ENCODE results near the gene MID1IP1.

Gene MID1IP1, protein sequence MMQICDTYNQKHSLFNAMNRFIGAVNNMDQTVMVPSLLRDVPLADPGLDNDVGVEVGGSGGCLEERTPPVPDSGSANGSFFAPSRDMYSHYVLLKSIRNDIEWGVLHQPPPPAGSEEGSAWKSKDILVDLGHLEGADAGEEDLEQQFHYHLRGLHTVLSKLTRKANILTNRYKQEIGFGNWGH

DNA sequence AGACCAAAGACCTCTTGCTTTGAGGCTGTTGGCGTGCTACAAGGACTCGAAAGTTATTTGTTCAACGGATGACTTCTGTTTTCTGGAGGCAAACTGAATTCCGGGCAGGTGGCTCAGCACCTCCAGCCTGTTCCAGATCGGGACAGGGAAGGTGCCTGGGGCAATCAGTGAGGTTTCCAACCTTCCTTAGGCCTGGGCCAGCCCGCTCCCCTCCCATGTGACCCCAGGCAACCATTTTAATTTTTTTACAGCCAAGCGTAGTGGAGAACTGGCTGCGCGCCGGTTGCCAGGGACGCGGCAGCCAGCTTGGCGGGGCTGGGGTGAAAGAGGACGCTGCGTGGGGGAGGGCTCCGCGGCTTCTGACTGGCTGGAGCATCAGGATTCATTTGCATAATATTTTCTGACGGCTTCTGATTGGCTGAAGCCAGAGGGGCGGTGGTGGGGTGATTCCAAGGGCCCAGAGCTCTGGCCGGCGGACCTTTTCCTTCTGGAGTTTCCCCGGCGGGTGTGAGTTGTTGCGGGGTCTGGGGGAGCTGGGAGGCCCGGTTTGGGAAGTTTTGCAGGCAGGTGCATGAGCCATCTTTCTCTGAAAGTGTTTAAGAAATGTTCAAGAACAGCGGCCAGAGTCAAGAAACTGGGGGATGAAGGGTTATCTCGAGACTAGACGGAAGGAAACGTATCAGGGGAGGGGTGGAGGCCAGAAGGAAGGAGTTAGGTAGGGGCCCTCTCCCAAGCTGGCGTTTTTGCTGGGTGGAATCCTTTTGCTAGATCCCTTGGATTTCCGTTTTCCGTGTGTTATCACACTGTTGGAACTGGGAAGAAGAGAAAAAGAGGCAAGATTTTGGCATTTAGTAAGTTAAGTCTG is at the start of gene MID1IP1:
MID1IP1 (plus strand) TSS at position 479 of the 865 bp plus-strand sequence. CDS start 3,488 bp downstream, outside the sequence.
- no peaks in the 10 kb centered on the region for H4K20me1 ChIP-seq (ENCODE audit: control insufficient read depth, insufficient read depth, low read depth, low read length)
- H3K4me2 ChIP-seq (ENCODE audit: low read length): no peak within 1 kb of the TSS
- H3K9me3 ChIP-seq (ENCODE audit: control insufficient read depth, insufficient read depth, low read length): peaks cover 4% of the 10 kb centered on the region; the same call in 1 of the 2 replicates
- H3F3A ChIP-seq (ENCODE audit: control insufficient read depth, insufficient read depth): no peaks in the 10 kb centered on the region
- H3K27me3 ChIP-seq (ENCODE audit: control insufficient read depth, low read length): no peaks in the 10 kb centered on the region
- H3K4me1 ChIP-seq (ENCODE audit: control insufficient read depth, low read length): 0 out of 2 replicates have a peak, but pooled peaks cover 3% of the 10 kb centered on the region
- H3K79me2 ChIP-seq (ENCODE audit: control insufficient read depth, low read length): no peaks in the 10 kb centered on the region
- no peak for TF ChIP-seq EZH2phosphoT487 (IDR thresholded peaks at IDR 0.05; ENCODE audit: borderline replicate concordance, low read length)
- TF ChIP-seq, protein P1, sequence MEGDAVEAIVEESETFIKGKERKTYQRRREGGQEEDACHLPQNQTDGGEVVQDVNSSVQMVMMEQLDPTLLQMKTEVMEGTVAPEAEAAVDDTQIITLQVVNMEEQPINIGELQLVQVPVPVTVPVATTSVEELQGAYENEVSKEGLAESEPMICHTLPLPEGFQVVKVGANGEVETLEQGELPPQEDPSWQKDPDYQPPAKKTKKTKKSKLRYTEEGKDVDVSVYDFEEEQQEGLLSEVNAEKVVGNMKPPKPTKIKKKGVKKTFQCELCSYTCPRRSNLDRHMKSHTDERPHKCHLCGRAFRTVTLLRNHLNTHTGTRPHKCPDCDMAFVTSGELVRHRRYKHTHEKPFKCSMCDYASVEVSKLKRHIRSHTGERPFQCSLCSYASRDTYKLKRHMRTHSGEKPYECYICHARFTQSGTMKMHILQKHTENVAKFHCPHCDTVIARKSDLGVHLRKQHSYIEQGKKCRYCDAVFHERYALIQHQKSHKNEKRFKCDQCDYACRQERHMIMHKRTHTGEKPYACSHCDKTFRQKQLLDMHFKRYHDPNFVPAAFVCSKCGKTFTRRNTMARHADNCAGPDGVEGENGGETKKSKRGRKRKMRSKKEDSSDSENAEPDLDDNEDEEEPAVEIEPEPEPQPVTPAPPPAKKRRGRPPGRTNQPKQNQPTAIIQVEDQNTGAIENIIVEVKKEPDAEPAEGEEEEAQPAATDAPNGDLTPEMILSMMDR (IDR thresholded peaks at IDR 0.05; ENCODE audit: low read depth, low read length, poor library complexity, severe bottlenecking): no peak
- no peak within 1 kb of the TSS for H3K27ac ChIP-seq (ENCODE audit: low read depth, low read length)
- H3K4me3 ChIP-seq (ENCODE audit: low read length): no peak within 1 kb of the TSS
- H3K9me2 ChIP-seq (replicated peaks; ENCODE audit: control insufficient read depth, low read length): no peaks in the 10 kb centered on the region
- no peaks in the 10 kb centered on the region for H3K36me3 ChIP-seq (ENCODE audit: control insufficient read depth, low read length)

DNA sequence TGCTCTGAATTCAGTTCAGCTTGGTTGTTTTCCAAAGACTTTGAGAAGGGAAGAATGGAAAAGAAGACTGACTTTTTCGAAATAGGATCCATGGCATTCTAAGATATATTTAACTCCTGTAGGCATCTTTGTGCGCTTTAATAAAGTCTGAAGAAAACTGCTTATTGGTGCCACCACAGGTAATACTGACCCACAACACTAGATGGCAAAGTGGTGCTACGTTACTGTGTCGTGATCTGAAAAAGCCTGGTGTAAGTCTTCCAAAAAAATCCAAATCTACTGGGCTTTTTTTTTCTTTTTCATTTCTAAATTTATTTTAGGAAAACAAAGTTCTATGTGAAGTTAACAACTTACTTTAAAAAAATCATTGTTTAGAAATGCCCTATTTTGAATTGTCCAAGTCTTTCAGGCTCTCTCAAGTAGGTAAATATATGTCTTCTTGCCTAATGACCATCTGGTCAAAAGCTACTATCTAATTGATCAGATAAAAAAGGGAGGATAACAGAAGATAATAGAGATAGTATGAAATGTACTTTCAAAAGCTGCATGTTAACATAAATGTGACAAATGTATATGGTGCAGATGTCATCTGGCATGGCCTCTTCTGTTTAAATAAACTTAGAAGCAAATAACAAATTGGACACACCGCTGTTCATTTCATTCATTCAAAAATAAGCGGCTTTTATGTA is 47.0 kb upstream of the MID1IP1 start:
- no peaks in the 10 kb centered on the region for H3K27me3 ChIP-seq (ENCODE audit: control insufficient read depth, low read length)
- H3K27ac ChIP-seq (ENCODE audit: low read depth, low read length): no peak overlapping the region
- H3K36me3 ChIP-seq (ENCODE audit: control insufficient read depth, low read length): no peaks in the 10 kb centered on the region
- no peaks in the 10 kb centered on the region for H3K79me2 ChIP-seq (ENCODE audit: control insufficient read depth, low read length)
- no peak overlapping the region for H3K4me2 ChIP-seq (ENCODE audit: low read length)
- no peaks in the 10 kb centered on the region for H4K20me1 ChIP-seq (ENCODE audit: control insufficient read depth, insufficient read depth, low read depth, low read length)
- H3K4me1 ChIP-seq (ENCODE audit: control insufficient read depth, low read length): no peaks in the 10 kb centered on the region
- no peaks in the 10 kb centered on the region for H3F3A ChIP-seq (ENCODE audit: control insufficient read depth, insufficient read depth)
- no peak for TF ChIP-seq EZH2phosphoT487 (IDR thresholded peaks at IDR 0.05; ENCODE audit: borderline replicate concordance, low read length)
- TF ChIP-seq, protein P1 (IDR thresholded peaks at IDR 0.05; ENCODE audit: low read depth, low read length, poor library complexity, severe bottlenecking): peak; percentile 43
- H3K4me3 ChIP-seq (ENCODE audit: low read length): no peak overlapping the region
- H3K9me3 ChIP-seq (ENCODE audit: control insufficient read depth, insufficient read depth, low read length): no peaks in the 10 kb centered on the region
- no peaks in the 10 kb centered on the region for H3K9me2 ChIP-seq (replicated peaks; ENCODE audit: control insufficient read depth, low read length)

DNA sequence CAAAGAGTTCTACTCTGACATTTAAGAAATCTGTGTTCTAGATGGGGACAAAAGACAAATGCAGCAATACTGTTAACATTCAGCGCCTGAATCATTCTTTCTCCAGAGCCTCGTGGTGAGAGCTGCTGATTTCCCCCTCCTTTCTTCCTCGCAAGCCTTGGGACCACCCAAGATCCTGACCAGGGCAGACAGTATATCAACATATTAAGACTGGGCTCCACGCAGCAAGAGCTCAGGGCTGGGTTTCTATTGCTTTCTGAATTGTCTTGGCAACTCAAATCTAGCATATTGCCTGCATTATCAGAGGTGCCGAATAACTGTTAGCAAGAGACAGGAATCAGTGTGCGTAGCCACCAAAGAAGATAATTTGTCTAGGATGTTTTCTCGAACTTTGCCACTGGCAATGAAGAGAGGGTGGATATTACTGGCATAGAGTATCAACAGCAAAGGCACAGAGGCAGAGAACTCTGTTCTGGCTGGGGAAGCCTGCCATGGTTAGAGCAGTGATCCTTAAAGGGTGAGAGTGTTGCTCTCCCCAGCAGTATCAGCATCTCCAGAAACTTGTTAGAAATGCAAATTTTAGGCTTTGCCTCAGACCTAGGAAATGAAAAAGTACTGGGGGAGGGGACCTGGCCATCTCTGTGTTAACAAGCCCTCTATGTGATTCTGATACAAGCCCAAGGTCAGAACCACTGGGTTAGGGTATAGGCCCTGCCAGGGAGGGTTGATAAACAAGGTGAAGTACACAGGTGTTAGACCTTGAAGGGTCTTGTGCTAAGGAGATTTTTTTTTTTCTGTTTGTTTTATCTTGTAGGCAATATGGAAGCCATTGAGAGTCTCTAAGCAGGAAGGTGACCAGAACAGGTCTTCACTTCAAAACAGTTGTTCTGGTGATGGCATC is 46.2 kb upstream of the MID1IP1 start:
- no peaks in the 10 kb centered on the region for H3K9me2 ChIP-seq (replicated peaks; ENCODE audit: control insufficient read depth, low read length)
- no peak for TF ChIP-seq EZH2phosphoT487 (IDR thresholded peaks at IDR 0.05; ENCODE audit: borderline replicate concordance, low read length)
- TF ChIP-seq, protein P1 (IDR thresholded peaks at IDR 0.05; ENCODE audit: low read depth, low read length, poor library complexity, severe bottlenecking): no peak
- H4K20me1 ChIP-seq (ENCODE audit: control insufficient read depth, insufficient read depth, low read depth, low read length): no peaks in the 10 kb centered on the region
- H3K36me3 ChIP-seq (ENCODE audit: control insufficient read depth, low read length): no peaks in the 10 kb centered on the region
- H3F3A ChIP-seq (ENCODE audit: control insufficient read depth, insufficient read depth): no peaks in the 10 kb centered on the region
- no peaks in the 10 kb centered on the region for H3K9me3 ChIP-seq (ENCODE audit: control insufficient read depth, insufficient read depth, low read length)
- no peak overlapping the region for H3K4me2 ChIP-seq (ENCODE audit: low read length)
- H3K27ac ChIP-seq (ENCODE audit: low read depth, low read length): no peak overlapping the region
- H3K4me1 ChIP-seq (ENCODE audit: control insufficient read depth, low read length): no peaks in the 10 kb centered on the region
- no peaks in the 10 kb centered on the region for H3K79me2 ChIP-seq (ENCODE audit: control insufficient read depth, low read length)
- no peak overlapping the region for H3K4me3 ChIP-seq (ENCODE audit: low read length)
- H3K27me3 ChIP-seq (ENCODE audit: control insufficient read depth, low read length): no peaks in the 10 kb centered on the region

Data from DOHH2 (cell line).